ENCODE results near the gene KANSL1.

GRCh38 chr17:46125831-46126230 lies 67.4 kb downstream of the KANSL1 start:
- TF ChIP-seq, protein P1, sequence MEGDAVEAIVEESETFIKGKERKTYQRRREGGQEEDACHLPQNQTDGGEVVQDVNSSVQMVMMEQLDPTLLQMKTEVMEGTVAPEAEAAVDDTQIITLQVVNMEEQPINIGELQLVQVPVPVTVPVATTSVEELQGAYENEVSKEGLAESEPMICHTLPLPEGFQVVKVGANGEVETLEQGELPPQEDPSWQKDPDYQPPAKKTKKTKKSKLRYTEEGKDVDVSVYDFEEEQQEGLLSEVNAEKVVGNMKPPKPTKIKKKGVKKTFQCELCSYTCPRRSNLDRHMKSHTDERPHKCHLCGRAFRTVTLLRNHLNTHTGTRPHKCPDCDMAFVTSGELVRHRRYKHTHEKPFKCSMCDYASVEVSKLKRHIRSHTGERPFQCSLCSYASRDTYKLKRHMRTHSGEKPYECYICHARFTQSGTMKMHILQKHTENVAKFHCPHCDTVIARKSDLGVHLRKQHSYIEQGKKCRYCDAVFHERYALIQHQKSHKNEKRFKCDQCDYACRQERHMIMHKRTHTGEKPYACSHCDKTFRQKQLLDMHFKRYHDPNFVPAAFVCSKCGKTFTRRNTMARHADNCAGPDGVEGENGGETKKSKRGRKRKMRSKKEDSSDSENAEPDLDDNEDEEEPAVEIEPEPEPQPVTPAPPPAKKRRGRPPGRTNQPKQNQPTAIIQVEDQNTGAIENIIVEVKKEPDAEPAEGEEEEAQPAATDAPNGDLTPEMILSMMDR (conservative IDR thresholded peaks at IDR 0.05; ENCODE audit: low read depth, low read length), result no peak
- TF ChIP-seq EZH2 (IDR thresholded peaks at IDR 0.05; ENCODE audit: low read length, unreplicated experiment), result no peak
- no peak for TF ChIP-seq EZH2phosphoT487 (IDR thresholded peaks at IDR 0.05; ENCODE audit: borderline replicate concordance, low read length)

Data from PC-3 (cell line).